ENCODE measurements around the gene CHERP.
A peak's percentile ranks its signal among the peaks of the same experiment; 100 is the strongest.
"Not testable (repeated sequence)": the region's sequence is repeated elsewhere in the genome, so short reads cannot be mapped to it uniquely, and the experiment has no call there.

Gene CHERP

DNA sequence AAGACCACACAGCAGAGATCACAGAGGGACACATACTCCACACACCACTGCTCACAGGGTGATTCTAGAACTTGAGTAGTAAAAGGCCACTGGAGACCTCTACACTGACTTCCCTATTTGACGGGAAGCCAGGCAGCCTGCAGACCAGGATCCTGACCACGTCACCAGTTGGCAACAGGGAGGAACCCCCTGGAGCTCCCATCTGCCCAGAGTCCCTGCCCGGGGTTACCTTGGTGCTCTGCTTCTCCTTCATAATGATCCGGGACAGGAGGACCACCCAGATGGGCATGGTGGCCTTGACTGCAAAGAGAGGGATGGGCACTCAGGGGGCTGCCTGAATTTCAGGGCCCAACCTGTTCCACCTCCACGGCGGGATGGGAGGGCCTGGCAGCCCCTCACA, 29.0 kb upstream of the CHERP start:
- peak overlapping the region; percentile 77 for H3K9ac ChIP-seq (ENCODE audit: low read depth, low read length)
- peaks cover 14% of the 10 kb centered on the region for H3K4me1 ChIP-seq (ENCODE audit: insufficient read depth, low read length)
- peaks cover 12% of the 10 kb centered on the region for H3K36me3 ChIP-seq (ENCODE audit: insufficient read depth, low read length)
- H3K9me3 ChIP-seq (ENCODE audit: control insufficient read depth, insufficient read depth, low read length): no peaks in the 10 kb centered on the region

- Histone ChIP-seq H3K9ac (ENCODE audit: low read depth, low read length) (no peak overlapping the region), H3K9me3 (ENCODE audit: control insufficient read depth, insufficient read depth, low read length) (no peaks in the 10 kb centered on the region), H3K4me1 (ENCODE audit: insufficient read depth, low read length) (peaks cover 14% of the 10 kb centered on the region), H3K36me3 (ENCODE audit: insufficient read depth, low read length) (peaks cover 14% of the 10 kb centered on the region)
Observed at GRCh38 chr19:16569609-16570320, 27.5 kb upstream of the CHERP start.

DNA sequence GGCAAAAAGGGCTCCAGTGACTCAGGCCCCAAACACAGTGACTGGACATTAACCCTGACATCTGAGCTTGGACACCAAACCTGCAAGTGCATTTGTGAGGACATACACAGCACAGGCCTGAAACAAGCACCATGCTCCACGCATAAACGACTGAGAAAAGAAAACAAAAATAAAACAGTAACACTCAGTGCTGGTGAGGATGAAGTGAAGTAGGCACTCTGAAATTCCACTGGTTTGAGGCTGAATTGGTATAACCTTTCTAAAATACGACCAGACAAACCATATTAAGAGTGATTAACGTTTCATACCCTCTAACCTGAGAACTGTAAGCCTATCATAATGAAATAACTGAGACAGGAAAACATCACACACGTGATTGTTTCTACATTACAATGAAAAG, 24.5 kb upstream of the CHERP start:
- peaks cover 9% of the 10 kb centered on the region; the same call in 1 of the 2 replicates for H3K4me1 ChIP-seq (ENCODE audit: insufficient read depth, low read length)
- H3K9me3 ChIP-seq (ENCODE audit: control insufficient read depth, insufficient read depth, low read length): no peaks in the 10 kb centered on the region
- peaks cover 19% of the 10 kb centered on the region for H3K36me3 ChIP-seq (ENCODE audit: insufficient read depth, low read length)
- H3K9ac ChIP-seq (ENCODE audit: low read depth, low read length): no peak overlapping the region

DNA sequence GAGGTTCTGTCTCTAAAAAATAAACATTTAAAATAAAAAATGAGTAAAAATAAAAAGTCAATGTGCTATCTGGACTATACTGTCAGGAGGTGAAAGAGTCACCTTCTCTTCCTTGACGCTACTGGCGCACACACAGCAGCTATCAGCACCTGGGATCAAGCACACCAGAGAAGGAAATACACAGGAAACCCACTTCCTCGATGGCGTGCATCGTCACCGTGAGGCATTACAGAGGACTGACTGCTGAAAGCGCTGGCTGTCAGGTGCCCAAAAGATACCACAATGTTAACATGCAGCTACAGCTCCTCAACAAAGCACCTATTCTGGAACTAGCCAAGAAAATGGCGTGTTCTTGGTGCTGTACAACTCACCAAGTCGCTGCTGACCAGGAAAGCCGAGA, 23.9 kb upstream of the CHERP start:
- H3K4me1 ChIP-seq (ENCODE audit: insufficient read depth, low read length): peaks cover 7% of the 10 kb centered on the region; the same call in 1 of the 2 replicates
- H3K36me3 ChIP-seq (ENCODE audit: insufficient read depth, low read length): peaks cover 21% of the 10 kb centered on the region
- no peaks in the 10 kb centered on the region for H3K9me3 ChIP-seq (ENCODE audit: control insufficient read depth, insufficient read depth, low read length)
- H3K9ac ChIP-seq (ENCODE audit: low read depth, low read length): no peak overlapping the region

GRCh38 chr19:16564842-16565241, 22.6 kb upstream of the CHERP start:
- no peaks in the 10 kb centered on the region for H3K9me3 ChIP-seq (ENCODE audit: control insufficient read depth, insufficient read depth, low read length)
- no peak overlapping the region for H3K9ac ChIP-seq (ENCODE audit: low read depth, low read length)
- H3K36me3 ChIP-seq (ENCODE audit: insufficient read depth, low read length): peaks cover 23% of the 10 kb centered on the region
- H3K4me1 ChIP-seq (ENCODE audit: insufficient read depth, low read length): peaks cover 4% of the 10 kb centered on the region; the same call in 1 of the 2 replicates

GRCh38 chr19:16562608-16563025, 20.4 kb upstream of the CHERP start:
- Histone ChIP-seq H3K36me3 (ENCODE audit: insufficient read depth, low read length) (peaks cover 22% of the 10 kb centered on the region), H3K4me1 (ENCODE audit: insufficient read depth, low read length) (no peaks in the 10 kb centered on the region), H3K9me3 (ENCODE audit: control insufficient read depth, insufficient read depth, low read length) (no peaks in the 10 kb centered on the region), H3K9ac (ENCODE audit: low read depth, low read length) (no peak overlapping the region)

GRCh38 chr19:16561382-16561781, 19.1 kb upstream of the CHERP start:
- no peaks in the 10 kb centered on the region for H3K9me3 ChIP-seq (ENCODE audit: control insufficient read depth, insufficient read depth, low read length)
- peaks cover 11% of the 10 kb centered on the region for H3K36me3 ChIP-seq (ENCODE audit: insufficient read depth, low read length)
- H3K9ac ChIP-seq (ENCODE audit: low read depth, low read length): no peak overlapping the region
- H3K4me1 ChIP-seq (ENCODE audit: insufficient read depth, low read length): no peaks in the 10 kb centered on the region

- H3K4me1 ChIP-seq (ENCODE audit: insufficient read depth, low read length): no peaks in the 10 kb centered on the region
- peaks cover 12% of the 10 kb centered on the region for H3K36me3 ChIP-seq (ENCODE audit: insufficient read depth, low read length)
- H3K9me3 ChIP-seq (ENCODE audit: control insufficient read depth, insufficient read depth, low read length): no peaks in the 10 kb centered on the region
- no peak overlapping the region for H3K9ac ChIP-seq (ENCODE audit: low read depth, low read length)
Observed at GRCh38 chr19:16559780-16560276, 17.6 kb upstream of the CHERP start.

DNA sequence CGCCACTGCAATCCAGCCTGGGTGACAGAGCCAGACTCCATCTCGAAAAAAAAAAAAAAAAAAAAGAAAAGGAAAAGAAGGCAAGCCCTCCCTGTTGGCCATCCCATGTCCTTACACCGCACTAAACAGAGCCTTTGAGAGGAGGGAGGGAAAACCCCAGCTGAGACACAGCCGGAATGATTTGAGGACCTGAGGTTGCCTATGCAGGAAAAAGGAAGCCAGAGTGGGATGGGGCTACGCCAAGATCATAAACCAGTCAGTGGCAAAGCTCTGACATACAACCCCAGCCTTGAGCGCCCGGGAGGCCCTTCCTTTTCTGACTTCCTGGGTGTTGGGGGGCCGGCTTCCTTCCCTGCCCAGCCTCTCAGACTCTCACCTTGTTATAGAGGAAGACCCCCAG, 12.5 kb upstream of the CHERP start:
- Histone ChIP-seq H3K9ac (ENCODE audit: low read depth, low read length) (no peak overlapping the region), H3K9me3 (ENCODE audit: control insufficient read depth, insufficient read depth, low read length) (no peaks in the 10 kb centered on the region), H3K4me1 (ENCODE audit: insufficient read depth, low read length) (no peaks in the 10 kb centered on the region), H3K36me3 (ENCODE audit: insufficient read depth, low read length) (peaks cover 5% of the 10 kb centered on the region)

DNA sequence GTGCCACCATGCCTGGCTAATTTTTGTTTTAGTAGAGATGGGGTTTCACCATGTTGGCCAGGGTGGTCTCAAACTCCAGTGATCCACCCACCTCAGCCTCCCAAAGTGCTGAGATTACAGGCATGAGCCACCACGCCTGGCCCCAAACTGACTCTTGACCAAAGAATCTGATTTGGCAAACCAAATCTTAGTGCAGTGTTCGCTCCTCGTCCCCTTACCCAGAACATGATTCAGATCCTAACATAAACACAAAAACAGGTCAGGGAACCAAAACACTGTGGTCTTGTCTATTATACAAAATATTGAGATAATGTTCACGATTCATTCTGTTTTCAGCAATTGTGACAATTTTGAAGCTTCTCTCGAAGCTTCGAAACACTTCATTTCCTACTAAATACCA, 9.7 kb upstream of the CHERP start:
- H3K9ac ChIP-seq (ENCODE audit: low read depth, low read length); H3K36me3 ChIP-seq (ENCODE audit: insufficient read depth, low read length); H3K9me3 ChIP-seq (ENCODE audit: control insufficient read depth, insufficient read depth, low read length); H3K4me1 ChIP-seq (ENCODE audit: insufficient read depth, low read length): not testable (repeated sequence)

GRCh38 chr19:16548956-16549355, 6.7 kb upstream of the CHERP start:
- Histone ChIP-seq H3K9ac (ENCODE audit: low read depth, low read length) (no peak overlapping the region), H3K36me3 (ENCODE audit: insufficient read depth, low read length) (no peaks in the 10 kb centered on the region; the same call in 1 of the 2 replicates), H3K4me1 (ENCODE audit: insufficient read depth, low read length) (no peaks in the 10 kb centered on the region), H3K9me3 (ENCODE audit: control insufficient read depth, insufficient read depth, low read length) (no peaks in the 10 kb centered on the region)

- H3K4me1 ChIP-seq (ENCODE audit: insufficient read depth, low read length): 0 out of 2 replicates have a peak, but pooled peaks cover 4% of the 10 kb centered on the region
- H3K9ac ChIP-seq (ENCODE audit: low read depth, low read length): no peak overlapping the region
- H3K36me3 ChIP-seq (ENCODE audit: insufficient read depth, low read length): peaks cover 6% of the 10 kb centered on the region
- H3K9me3 ChIP-seq (ENCODE audit: control insufficient read depth, insufficient read depth, low read length): no peaks in the 10 kb centered on the region
Observed at GRCh38 chr19:16544473-16545231, 2.4 kb upstream of the CHERP start.

- H3K36me3 ChIP-seq (ENCODE audit: insufficient read depth, low read length); H3K9me3 ChIP-seq (ENCODE audit: control insufficient read depth, insufficient read depth, low read length); H3K4me1 ChIP-seq (ENCODE audit: insufficient read depth, low read length); H3K9ac ChIP-seq (ENCODE audit: low read depth, low read length): not testable (repeated sequence)
Observed at GRCh38 chr19:16543734-16544133, 1.5 kb upstream of the CHERP start.

- Histone ChIP-seq H3K4me1 (ENCODE audit: insufficient read depth, low read length) (0 out of 2 replicates have a peak, but pooled peaks cover 4% of the 10 kb centered on the region), H3K9ac (ENCODE audit: low read depth, low read length) (peak overlapping the region; percentile 100), H3K9me3 (ENCODE audit: control insufficient read depth, insufficient read depth, low read length) (no peaks in the 10 kb centered on the region), H3K36me3 (ENCODE audit: insufficient read depth, low read length) (peaks cover 6% of the 10 kb centered on the region)
Observed at GRCh38 chr19:16542910-16543472, 754 bp upstream of the CHERP start.

Measured in ES-I3 (cell line).